ENCODE data around the gene CREBZF.
"Not testable (repeated sequence)": the region's sequence is repeated elsewhere in the genome, so short reads cannot be mapped to it uniquely, and the experiment has no call there.

Gene CREBZF

DNA sequence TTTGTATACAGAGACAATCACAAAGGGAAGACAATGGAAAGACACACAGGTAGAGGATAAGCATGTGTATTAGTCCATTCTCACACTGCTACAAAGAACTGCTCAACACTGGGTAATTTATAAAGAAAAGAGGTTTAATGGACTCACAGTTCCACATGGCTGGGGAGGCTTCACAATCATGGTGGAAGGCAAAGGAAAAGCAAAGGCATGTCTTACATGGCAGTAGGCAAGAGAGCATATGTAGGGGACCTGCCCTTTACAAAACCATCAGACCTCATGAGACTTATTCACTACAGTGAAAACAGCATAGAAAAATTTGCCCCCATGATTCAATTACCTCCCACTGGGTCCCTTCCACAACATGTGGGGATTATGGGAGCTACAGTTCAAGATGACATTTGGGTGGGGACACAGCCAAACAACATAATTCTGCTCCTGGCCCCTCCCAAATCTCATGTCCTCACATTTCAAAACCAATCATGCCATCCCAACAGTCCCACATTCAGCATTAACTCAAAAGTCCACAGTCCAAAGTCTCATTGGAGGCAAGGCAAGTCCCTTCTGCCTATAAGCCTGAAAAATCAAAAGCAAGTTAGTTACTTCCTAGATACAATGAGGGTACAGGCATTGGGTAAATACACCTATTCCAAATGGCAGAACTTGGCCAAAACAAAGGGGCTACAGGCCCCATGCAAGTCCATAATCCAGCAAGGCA is 6.2 kb upstream of the CREBZF start:
- not testable (repeated sequence) for H3K36me3 ChIP-seq (ENCODE audit: control insufficient read depth, insufficient read depth, low read length); H3K27ac ChIP-seq (ENCODE audit: insufficient read depth, low read length, poor library complexity, severe bottlenecking); H3K4me3 ChIP-seq (ENCODE audit: insufficient read depth, low read depth, low read length, poor library complexity, severe bottlenecking); H3K4me1 ChIP-seq (ENCODE audit: control insufficient read depth, insufficient read depth, low read length, poor library complexity, severe bottlenecking); DNase-seq; H3K27me3 ChIP-seq (replicated peaks; ENCODE audit: control insufficient read depth, insufficient read depth, low read length, poor library complexity, severe bottlenecking); H3K9me3 ChIP-seq (ENCODE audit: control insufficient read depth, low read length)

DNA sequence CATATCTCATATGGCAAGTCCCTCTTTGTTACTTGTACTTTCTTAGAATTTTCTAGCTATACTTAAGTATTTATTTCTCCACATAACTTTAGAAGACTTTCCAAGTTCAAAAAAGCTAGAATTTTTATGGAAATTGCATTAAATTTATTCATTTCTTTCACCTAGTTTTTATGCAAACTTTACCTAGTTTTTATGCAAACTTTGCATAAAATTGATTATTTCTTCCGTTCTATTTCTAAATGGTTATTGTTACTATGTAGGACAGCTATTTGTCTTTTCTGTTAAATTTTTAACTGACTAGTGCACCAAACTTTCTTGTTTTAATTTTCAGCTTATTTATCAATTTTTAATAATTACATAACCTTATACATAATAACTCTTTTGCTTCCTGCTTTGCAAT is 3.2 kb upstream of the CREBZF start:
- Histone ChIP-seq H3K9me3 (ENCODE audit: control insufficient read depth, low read length) (no peaks in the 10 kb centered on the region), H3K36me3 (ENCODE audit: control insufficient read depth, insufficient read depth, low read length) (no peaks in the 10 kb centered on the region), H3K27ac (ENCODE audit: insufficient read depth, low read length, poor library complexity, severe bottlenecking) (no peak overlapping the region), H3K27me3 (replicated peaks; ENCODE audit: control insufficient read depth, insufficient read depth, low read length, poor library complexity, severe bottlenecking) (no peaks in the 10 kb centered on the region), H3K4me1 (ENCODE audit: control insufficient read depth, insufficient read depth, low read length, poor library complexity, severe bottlenecking) (peaks cover 3% of the 10 kb centered on the region), H3K4me3 (ENCODE audit: insufficient read depth, low read depth, low read length, poor library complexity, severe bottlenecking) (no peak overlapping the region)
- no peak for DNase-seq

DNA sequence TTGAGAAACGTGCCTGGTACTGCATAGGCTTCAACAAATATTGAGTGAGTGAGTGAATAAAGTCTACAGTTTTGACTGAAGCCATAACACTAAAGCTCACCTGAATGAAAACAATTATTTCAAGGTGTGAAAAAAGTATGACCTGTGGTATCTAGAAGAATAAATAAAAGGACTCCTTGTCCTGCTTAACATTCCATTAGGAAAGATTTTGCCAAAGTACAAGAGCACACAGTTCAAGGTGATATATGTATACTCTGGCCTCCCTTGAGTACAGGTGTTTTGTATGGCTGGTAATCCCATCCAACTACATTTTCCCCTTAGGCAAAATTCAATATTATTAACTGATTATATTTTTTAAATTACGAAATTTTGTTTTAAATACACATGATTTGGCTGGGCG is 1.8 kb upstream of the CREBZF start:
- peaks cover 6% of the 10 kb centered on the region for H3K4me1 ChIP-seq (ENCODE audit: control insufficient read depth, insufficient read depth, low read length, poor library complexity, severe bottlenecking)
- H3K9me3 ChIP-seq (ENCODE audit: control insufficient read depth, low read length) = no peaks in the 10 kb centered on the region
- DNase-seq = no peak
- H3K27ac ChIP-seq (ENCODE audit: insufficient read depth, low read length, poor library complexity, severe bottlenecking) = no peak overlapping the region
- H3K27me3 ChIP-seq (replicated peaks; ENCODE audit: control insufficient read depth, insufficient read depth, low read length, poor library complexity, severe bottlenecking) = no peaks in the 10 kb centered on the region
- no peaks in the 10 kb centered on the region for H3K36me3 ChIP-seq (ENCODE audit: control insufficient read depth, insufficient read depth, low read length)
- no peak overlapping the region for H3K4me3 ChIP-seq (ENCODE audit: insufficient read depth, low read depth, low read length, poor library complexity, severe bottlenecking)

DNA sequence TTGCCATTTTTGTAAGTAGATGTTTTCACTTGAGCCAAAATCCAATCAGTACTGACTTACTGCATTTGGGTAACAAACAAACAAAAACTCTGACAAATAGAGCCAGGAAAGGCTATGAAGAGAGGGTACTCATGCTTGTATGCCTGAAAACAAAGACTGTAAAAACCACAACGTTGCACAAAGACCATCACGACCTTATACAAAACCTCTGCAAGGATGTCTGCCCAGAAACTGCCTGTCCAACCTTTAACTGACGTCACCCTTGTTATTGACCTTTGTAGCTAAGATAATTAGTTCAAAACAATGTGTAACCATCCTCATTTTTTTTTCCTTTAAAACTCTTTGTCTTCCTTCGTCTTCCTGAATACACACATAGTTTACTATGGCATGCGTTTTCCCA is 804 bp upstream of the CREBZF start:
- H3K27ac ChIP-seq (ENCODE audit: insufficient read depth, low read length, poor library complexity, severe bottlenecking) = peak overlapping the region; percentile 97
- no peaks in the 10 kb centered on the region for H3K9me3 ChIP-seq (ENCODE audit: control insufficient read depth, low read length)
- DNase-seq = no peak

DNA sequence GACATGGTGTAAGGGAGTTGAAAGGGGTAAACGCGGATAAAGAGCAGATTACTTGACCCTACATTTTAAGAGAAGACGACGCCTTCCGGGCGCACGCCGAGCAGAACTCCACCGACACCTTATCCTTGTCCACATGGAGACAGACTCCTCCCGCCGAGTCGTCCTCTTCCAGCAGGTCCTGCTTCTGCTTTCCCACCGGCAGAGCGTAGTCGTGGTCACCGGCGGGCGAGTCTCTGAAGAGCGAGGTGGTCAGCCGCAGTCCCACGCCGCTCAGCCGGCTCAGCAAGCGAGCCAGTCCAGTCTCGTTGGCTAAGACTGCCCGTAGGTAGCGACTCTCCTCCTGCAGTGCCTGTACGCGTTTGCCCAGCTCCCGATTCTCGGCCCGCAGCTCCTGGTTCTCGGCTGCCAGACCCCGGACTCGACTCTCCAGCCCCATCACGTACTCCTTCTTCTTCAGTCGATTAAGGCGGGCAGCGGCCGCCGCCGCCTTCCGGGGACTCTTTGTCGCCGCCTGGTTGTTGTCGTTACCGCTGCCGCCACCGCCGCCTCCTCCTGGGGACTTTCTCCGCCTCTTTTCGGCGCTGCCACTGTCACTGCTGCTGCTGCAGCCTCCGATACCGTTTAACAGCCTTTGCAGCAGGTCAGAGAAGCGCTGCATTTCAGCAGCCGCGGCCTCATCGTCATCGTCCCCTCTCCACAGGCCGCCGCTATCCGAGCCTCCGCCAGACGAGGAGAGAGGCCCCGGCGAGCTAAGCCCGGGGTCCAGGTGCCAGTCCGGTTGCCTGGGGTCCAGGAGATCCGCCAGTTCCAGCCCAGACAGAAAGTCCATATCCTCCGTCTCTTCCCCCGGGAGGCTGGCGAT is 945 bp downstream of the CREBZF start:
- Histone ChIP-seq H3K9me3 (ENCODE audit: control insufficient read depth, low read length) (no peaks in the 10 kb centered on the region), H3K27me3 (replicated peaks; ENCODE audit: control insufficient read depth, insufficient read depth, low read length, poor library complexity, severe bottlenecking) (no peaks in the 10 kb centered on the region), H3K4me1 (ENCODE audit: control insufficient read depth, insufficient read depth, low read length, poor library complexity, severe bottlenecking) (peaks cover 12% of the 10 kb centered on the region), H3K36me3 (ENCODE audit: control insufficient read depth, insufficient read depth, low read length) (peaks cover 10% of the 10 kb centered on the region), H3K27ac (ENCODE audit: insufficient read depth, low read length, poor library complexity, severe bottlenecking) (peak overlapping the region; percentile 97), H3K4me3 (ENCODE audit: insufficient read depth, low read depth, low read length, poor library complexity, severe bottlenecking) (peak overlapping the region; percentile 92)
- peak; percentile 82 to 84 (median 83) for DNase-seq

More for the DNA sequence above, 804 bp upstream of the CREBZF start:
- Histone ChIP-seq H3K4me3 (ENCODE audit: insufficient read depth, low read depth, low read length, poor library complexity, severe bottlenecking) (peak overlapping the region; percentile 92), H3K36me3 (ENCODE audit: control insufficient read depth, insufficient read depth, low read length) (no peaks in the 10 kb centered on the region), H3K4me1 (ENCODE audit: control insufficient read depth, insufficient read depth, low read length, poor library complexity, severe bottlenecking) (peaks cover 12% of the 10 kb centered on the region), H3K27me3 (replicated peaks; ENCODE audit: control insufficient read depth, insufficient read depth, low read length, poor library complexity, severe bottlenecking) (no peaks in the 10 kb centered on the region)

DNA sequence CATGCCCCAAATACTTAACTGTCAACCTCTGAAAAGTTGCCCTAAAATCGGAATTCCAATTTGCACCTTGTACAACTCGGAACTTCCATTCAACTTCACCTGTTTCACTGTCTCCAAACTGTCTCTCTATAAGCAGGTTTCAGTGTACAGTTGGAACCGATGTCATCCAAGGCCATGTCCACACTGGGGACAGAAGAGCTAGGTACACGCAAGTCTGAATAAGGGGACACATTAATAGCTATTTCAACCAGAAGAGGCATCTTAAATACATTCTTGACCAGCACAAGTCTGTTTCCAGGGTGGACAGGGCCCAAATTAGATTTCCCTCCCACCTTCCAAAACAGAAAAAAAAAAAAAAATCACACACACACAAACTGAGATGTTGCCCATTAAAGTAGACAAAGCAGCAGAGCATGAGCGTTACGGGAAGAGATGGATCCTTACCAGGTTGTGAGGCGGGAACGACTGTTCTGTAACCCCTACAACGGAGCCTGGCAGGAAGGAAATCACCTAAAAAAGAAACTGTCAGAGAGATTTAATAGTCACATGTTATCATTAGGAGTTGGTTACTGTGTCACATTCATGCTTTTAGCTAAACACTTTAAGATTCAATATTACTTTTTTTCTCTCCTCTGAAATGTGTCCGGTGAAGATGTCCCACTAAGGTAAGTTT is 1.7 kb downstream of the CREBZF start:
- H3K4me3 ChIP-seq (ENCODE audit: insufficient read depth, low read depth, low read length, poor library complexity, severe bottlenecking) = peak overlapping the region; percentile 92
- H3K36me3 ChIP-seq (ENCODE audit: control insufficient read depth, insufficient read depth, low read length) = peaks cover 14% of the 10 kb centered on the region
- H3K4me1 ChIP-seq (ENCODE audit: control insufficient read depth, insufficient read depth, low read length, poor library complexity, severe bottlenecking) = peaks cover 12% of the 10 kb centered on the region
- H3K9me3 ChIP-seq (ENCODE audit: control insufficient read depth, low read length) = no peaks in the 10 kb centered on the region
- H3K27me3 ChIP-seq (replicated peaks; ENCODE audit: control insufficient read depth, insufficient read depth, low read length, poor library complexity, severe bottlenecking) = no peaks in the 10 kb centered on the region
- peak overlapping the region; percentile 97 for H3K27ac ChIP-seq (ENCODE audit: insufficient read depth, low read length, poor library complexity, severe bottlenecking)
- DNase-seq = no peak

DNA sequence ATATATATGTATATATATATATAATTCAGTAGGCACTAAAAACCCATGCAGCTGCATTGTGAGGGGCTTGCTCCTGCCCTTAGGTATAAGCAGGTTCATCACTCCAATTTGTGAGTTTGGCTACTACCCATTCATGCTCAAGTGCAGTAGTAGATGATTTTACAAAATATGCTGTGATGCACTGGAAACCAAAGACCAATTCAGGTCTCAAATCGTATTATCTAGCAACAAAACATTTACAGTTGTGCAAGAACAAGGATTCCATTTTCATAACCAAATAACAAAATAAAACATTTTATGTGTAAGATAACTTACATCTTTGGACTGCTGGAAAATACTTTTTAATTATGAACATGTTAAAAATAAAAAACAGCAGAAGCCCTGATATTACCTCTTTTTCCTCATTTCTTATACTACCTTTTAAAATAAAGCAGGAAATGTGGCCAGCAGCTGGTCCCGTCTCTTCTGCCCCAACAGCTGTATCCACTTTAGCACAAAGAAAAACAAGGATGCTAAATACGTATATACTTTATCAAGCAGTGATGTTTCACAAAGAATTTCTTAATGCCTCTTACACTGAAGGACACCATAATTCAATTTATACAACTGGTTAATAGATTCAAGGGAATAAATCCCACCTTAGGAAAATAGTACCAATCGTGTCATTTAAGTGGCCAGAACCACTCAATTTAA is 2.8 kb downstream of the CREBZF start:
- peaks cover 23% of the 10 kb centered on the region for H3K36me3 ChIP-seq (ENCODE audit: control insufficient read depth, insufficient read depth, low read length)
- no peak overlapping the region for H3K27ac ChIP-seq (ENCODE audit: insufficient read depth, low read length, poor library complexity, severe bottlenecking)
- H3K4me1 ChIP-seq (ENCODE audit: control insufficient read depth, insufficient read depth, low read length, poor library complexity, severe bottlenecking) = peaks cover 12% of the 10 kb centered on the region
- peak overlapping the region; percentile 21 for H3K4me3 ChIP-seq (ENCODE audit: insufficient read depth, low read depth, low read length, poor library complexity, severe bottlenecking)
- no peaks in the 10 kb centered on the region for H3K27me3 ChIP-seq (replicated peaks; ENCODE audit: control insufficient read depth, insufficient read depth, low read length, poor library complexity, severe bottlenecking)
- no peak for DNase-seq
- no peaks in the 10 kb centered on the region for H3K9me3 ChIP-seq (ENCODE audit: control insufficient read depth, low read length)

DNA sequence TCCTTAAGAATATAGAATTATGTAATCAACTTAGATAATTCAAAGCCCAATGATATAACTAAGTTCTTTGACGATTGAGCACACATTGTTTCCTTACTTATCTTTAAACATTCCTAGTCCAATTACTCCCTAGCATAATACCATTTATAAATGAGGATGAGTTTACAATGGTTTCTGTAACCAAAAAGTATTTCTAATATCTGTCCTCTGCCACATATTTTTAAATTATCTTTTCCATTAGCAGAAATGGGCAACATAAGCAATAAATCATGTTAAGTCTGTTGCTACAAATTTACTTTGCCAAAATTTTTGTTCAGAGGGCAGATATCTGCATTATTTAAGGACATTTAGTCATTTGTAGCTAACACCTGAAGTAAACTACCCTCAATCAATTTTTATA is 6.7 kb downstream of the CREBZF start:
- Histone ChIP-seq H3K27me3 (replicated peaks; ENCODE audit: control insufficient read depth, insufficient read depth, low read length, poor library complexity, severe bottlenecking) (no peaks in the 10 kb centered on the region), H3K36me3 (ENCODE audit: control insufficient read depth, insufficient read depth, low read length) (peaks cover 39% of the 10 kb centered on the region), H3K9me3 (ENCODE audit: control insufficient read depth, low read length) (no peaks in the 10 kb centered on the region), H3K4me1 (ENCODE audit: control insufficient read depth, insufficient read depth, low read length, poor library complexity, severe bottlenecking) (peaks cover 10% of the 10 kb centered on the region), H3K27ac (ENCODE audit: insufficient read depth, low read length, poor library complexity, severe bottlenecking) (no peak overlapping the region), H3K4me3 (ENCODE audit: insufficient read depth, low read depth, low read length, poor library complexity, severe bottlenecking) (no peak overlapping the region)
- DNase-seq = no peak

DNA sequence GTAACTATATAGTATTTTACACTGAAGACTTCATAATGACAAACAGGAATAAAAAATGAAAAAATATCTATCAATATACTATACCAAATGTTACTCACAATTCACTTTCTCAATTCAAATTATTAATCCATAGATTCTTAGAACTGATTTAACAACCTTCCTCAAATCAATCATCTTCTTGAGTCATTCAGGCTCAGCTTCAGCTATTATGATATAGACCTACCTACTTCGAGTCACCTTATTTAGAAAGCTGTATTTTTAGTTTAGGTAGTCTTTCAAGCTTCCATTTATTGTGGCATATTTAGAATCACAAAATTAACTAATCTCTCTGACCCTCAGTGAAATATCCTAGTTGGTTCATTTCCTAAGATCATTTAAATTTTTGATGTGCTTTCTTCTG is 8.2 kb downstream of the CREBZF start:
- Histone ChIP-seq H3K4me3 (ENCODE audit: insufficient read depth, low read depth, low read length, poor library complexity, severe bottlenecking) (no peak overlapping the region), H3K4me1 (ENCODE audit: control insufficient read depth, insufficient read depth, low read length, poor library complexity, severe bottlenecking) (peaks cover 7% of the 10 kb centered on the region), H3K9me3 (ENCODE audit: control insufficient read depth, low read length) (no peaks in the 10 kb centered on the region), H3K36me3 (ENCODE audit: control insufficient read depth, insufficient read depth, low read length) (peaks cover 39% of the 10 kb centered on the region), H3K27ac (ENCODE audit: insufficient read depth, low read length, poor library complexity, severe bottlenecking) (no peak overlapping the region), H3K27me3 (replicated peaks; ENCODE audit: control insufficient read depth, insufficient read depth, low read length, poor library complexity, severe bottlenecking) (no peaks in the 10 kb centered on the region)
- no peak for DNase-seq
